SK-N-SH (cell line): ENCODE data around the gene MKS1. TPM values are rescaled to one million over a fixed set of nuclear protein-coding genes. Genes with fewer than 3 reads are reported as not detected.

Experiments used
- CTCF ChIA-PET: fragments of 300-600, 350-600 bp; formaldehyde crosslinking; extraction: SDS; loops from one replicate; lab custom pipeline; 2021; lab: Yijun Ruan, JAX
- POLR2A ChIA-PET: fragments of 350-600 bp; sonication (Branson Sonifier 250); formaldehyde crosslinking; extraction: SDS; loops from one replicate; lab custom pipeline; 2020; ENCODE audit warnings: antibody characterized with exemption, inconsistent platforms; lab: Yijun Ruan, JAX
- DNase-seq: peaks from one replicate; pipeline ENCODE4 v3.0.0; 2012
- H2AFZ ChIP-seq: fragments of 200-600 bp; sonication (generic); 2 replicates; pipeline ENCODE4 v1.8.1; 2016; ENCODE audit warnings: antibody characterized with exemption, mild to moderate bottlenecking, low read depth
- H3F3A ChIP-seq: fragments of 200-600 bp; sonication (generic); replicated peaks from 2 replicates; pipeline ENCODE3; 2016; ENCODE audit warnings: antibody characterized with exemption, mild to moderate bottlenecking; ENCODE audit not compliant: insufficient read depth
- H3K27ac ChIP-seq, 2 experiments: fragments of 200-500 bp in 1 of 2; fragments of 200-600 bp in 1 of 2; sonication (Bioruptor generic) in 1 of 2; sonication (generic), shearing (Covaris generic) in 1 of 2; 2 replicates each; pipeline versions ENCODE4 v1.5.1 to v1.6.1; 2014 to 2016; ENCODE audit warnings: low read depth in 2 of 2, inconsistent platforms in 1 of 2, low read length in 1 of 2, mild to moderate bottlenecking in 1 of 2, mixed read lengths in 1 of 2
- H3K27me3 ChIP-seq: fragments of 200-600 bp; sonication (generic), shearing (Covaris generic); 2 replicates; pipeline ENCODE4 v1.6.1; 2016; ENCODE audit warnings: mixed run types; ENCODE audit not compliant: insufficient read depth
- H3K36me3 ChIP-seq, 2 experiments: fragments of 200-500 bp in 1 of 2; fragments of 200-600 bp in 1 of 2; sonication (Bioruptor generic) in 1 of 2; sonication (generic) in 1 of 2; replicated peaks in 1 of 2; 2 replicates each; pipeline versions ENCODE3 to v1.5.1; 2014 to 2016; ENCODE audit warnings: low read length in 1 of 2, mild to moderate bottlenecking in 1 of 2; ENCODE audit not compliant: insufficient read depth in 2 of 2, control insufficient read depth in 1 of 2
- H3K4me1 ChIP-seq, 2 experiments: fragments of 200-500 bp in 1 of 2; fragments of 200-600 bp in 1 of 2; sonication (Bioruptor generic) in 1 of 2; sonication (generic), shearing (Covaris generic) in 1 of 2; 2 replicates each; pipeline versions ENCODE4 v1.5.1 to v1.6.1; 2014 to 2016; ENCODE audit warnings: low read depth in 1 of 2, low read length in 1 of 2, mixed run types in 1 of 2; ENCODE audit not compliant: insufficient read depth in 2 of 2, control insufficient read depth in 1 of 2
- H3K4me2 ChIP-seq: fragments of 200-600 bp; sonication (generic), shearing (Covaris generic); 2 replicates; pipeline ENCODE4 v1.6.1; 2017; ENCODE audit warnings: mixed run types
- H3K4me3 ChIP-seq, 2 experiments: fragments of 200-500 bp in 1 of 2; fragments of 200-600 bp in 1 of 2; sonication (Bioruptor generic) in 1 of 2; sonication (generic), shearing (Covaris generic) in 1 of 2; 2 replicates each; pipeline versions ENCODE4 v1.5.1 to v1.8.1; 2014 to 2016; ENCODE audit warnings: low read depth in 2 of 2, inconsistent platforms in 1 of 2, low read length in 1 of 2, mild to moderate bottlenecking in 1 of 2, mixed read lengths in 1 of 2, moderate library complexity in 1 of 2
- H3K79me2 ChIP-seq: fragments of 200-600 bp; sonication (generic); 2 replicates; pipeline ENCODE4 v1.8.1; 2017; ENCODE audit warnings: mild to moderate bottlenecking; ENCODE audit not compliant: insufficient read depth
- H3K9ac ChIP-seq: fragments of 200-600 bp; sonication (generic); 2 replicates; pipeline ENCODE4 v1.6.1; 2017; ENCODE audit warnings: mixed run types
- H3K9me2 ChIP-seq: fragments of 200-600 bp; sonication (generic); 2 replicates; pipeline ENCODE4 v1.6.1; 2017; ENCODE audit warnings: mixed run types
- H3K9me3 ChIP-seq: fragments of 200-600 bp; sonication (generic); 2 replicates; pipeline ENCODE4 v1.6.1; 2017; ENCODE audit warnings: mixed run types, mild to moderate bottlenecking, moderate library complexity
- H4K20me1 ChIP-seq: fragments of 200-600 bp; sonication (generic); 2 replicates; pipeline ENCODE4 v1.6.1; 2017; ENCODE audit warnings: mild to moderate bottlenecking, mixed run types; ENCODE audit not compliant: insufficient read depth
- ELF1 ChIP-seq: IDR thresholded peaks from 2 replicates; pipeline ENCODE4 v1.4.0; 2012
- EP300 ChIP-seq, 2 experiments: IDR thresholded peaks; 2 replicates each; pipeline versions ENCODE4 v1.4.0 to v1.6.1; 2012; ENCODE audit warnings: borderline replicate concordance in 1 of 2, low read depth in 1 of 2, low read length in 1 of 2
- FOSL2 ChIP-seq: IDR thresholded peaks from 2 replicates; pipeline ENCODE4 v1.4.0; 2012; ENCODE audit warnings: low read depth, mild to moderate bottlenecking, moderate library complexity, borderline replicate concordance
- GABPA ChIP-seq: IDR thresholded peaks from 2 replicates; pipeline ENCODE4 v1.4.0; 2012; ENCODE audit warnings: low read depth, mild to moderate bottlenecking
- JUND ChIP-seq: IDR thresholded peaks from 2 replicates; pipeline ENCODE4 v1.4.0; 2012
- MEF2A ChIP-seq: IDR thresholded peaks from 2 replicates; pipeline ENCODE4 v1.4.0; 2012; ENCODE audit warnings: low read depth, borderline replicate concordance
- NFIC ChIP-seq: IDR thresholded peaks from 2 replicates; pipeline ENCODE4 v1.4.0; 2012; ENCODE audit warnings: borderline replicate concordance
- SMC3 ChIP-seq: IDR thresholded peaks from 2 replicates; pipeline ENCODE4 v1.6.1; 2012; ENCODE audit warnings: low read depth, low read length, improper control_type of control experiment
- TCF12 ChIP-seq: IDR thresholded peaks from 2 replicates; pipeline ENCODE4 v1.4.0; 2012
- WGBS: methylation state at CpG from one replicate; pipeline ENCODE4 v1.1.6; 2017; ENCODE audit warnings: low lambda C conversion rate; 5-methylcytosine and 5-hydroxymethylcytosine counted together
- polyA plus RNA-seq, 3 experiments: library from polyadenylated mRNA; depleted of rRNA; stranded (reverse); fragments of >200 nt; gene quantifications; 2 replicates each; pipeline ENCODE4 v1.2.3, GENCODE V29; 2012
- TF ChIP-seq, protein P1 (sequence below): IDR thresholded peaks from 2 replicates; pipeline ENCODE4 v1.4.0; 2012; ENCODE audit warnings: low read depth, borderline replicate concordance
- TF ChIP-seq, protein P2 (sequence below): IDR thresholded peaks from 2 replicates; pipeline ENCODE4 v1.4.0; 2012; ENCODE audit warnings: low read depth, borderline replicate concordance
- TF ChIP-seq, protein P3 (sequence below): fragments of 150-350 bp; IDR thresholded peaks from 2 replicates; pipeline ENCODE4 v1.6.1; 2016; ENCODE audit warnings: mild to moderate bottlenecking, low read depth, low read length
- TF ChIP-seq, protein P4 (sequence below): IDR thresholded peaks from 2 replicates; pipeline ENCODE4; 2012
- TF ChIP-seq, protein P5 (sequence below): fragments of 150-350 bp; IDR thresholded peaks from 2 replicates; pipeline ENCODE4 v1.6.1; 2017; ENCODE audit warnings: antibody characterized with exemption, low read length, low read depth, borderline replicate concordance
- TF ChIP-seq, protein P6 (sequence below): IDR thresholded peaks from 2 replicates; pipeline ENCODE4 v1.4.0; 2012; ENCODE audit warnings: low read depth

MKS1 gene
- polyA plus RNA-seq, 1 of the 3 experiments (the other 2 are of a cell fraction): 28.5 TPM

DNA sequence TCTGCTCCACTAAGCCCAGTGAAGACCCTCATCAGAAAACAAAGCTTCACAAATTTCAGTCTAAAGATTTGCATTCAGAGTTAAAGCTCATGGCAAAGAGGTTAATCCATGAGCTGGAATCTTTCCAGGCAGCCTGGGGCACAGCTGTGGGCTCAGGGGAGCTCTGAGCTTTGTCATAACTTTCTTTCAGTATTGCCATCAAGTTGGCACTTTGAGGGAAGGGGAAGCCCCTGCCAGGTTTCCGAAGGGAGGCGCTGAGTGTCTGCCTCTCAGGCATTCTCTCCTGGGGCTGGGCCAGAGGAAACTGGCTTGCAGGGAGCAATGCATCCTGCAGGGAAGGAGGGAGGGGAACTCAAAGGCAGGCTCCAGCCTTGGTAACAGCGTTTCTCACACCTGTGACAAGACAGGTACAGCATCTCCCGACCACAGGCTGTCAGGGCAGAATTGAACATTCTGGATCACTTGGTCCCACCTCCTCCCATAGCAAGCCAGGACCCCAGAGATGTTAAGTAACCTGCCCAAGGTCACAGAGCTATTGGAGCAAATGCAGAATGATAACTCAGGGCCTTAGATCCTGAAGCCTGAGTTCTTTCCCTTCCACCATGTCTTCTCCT lies 23.2 kb upstream of the MKS1 start:
- H3K27me3 ChIP-seq: peaks cover 96% of the 10 kb centered on the region
- 0% methylated on average over 4 of the region's 4 CpGs for WGBS
- POLR2A ChIA-PET: interaction anchor here (0.6 kb wide), 1 partner anchor 117 kb away, joined by 3 read pairs; no protein-coding TSS in a partner anchor

DNA sequence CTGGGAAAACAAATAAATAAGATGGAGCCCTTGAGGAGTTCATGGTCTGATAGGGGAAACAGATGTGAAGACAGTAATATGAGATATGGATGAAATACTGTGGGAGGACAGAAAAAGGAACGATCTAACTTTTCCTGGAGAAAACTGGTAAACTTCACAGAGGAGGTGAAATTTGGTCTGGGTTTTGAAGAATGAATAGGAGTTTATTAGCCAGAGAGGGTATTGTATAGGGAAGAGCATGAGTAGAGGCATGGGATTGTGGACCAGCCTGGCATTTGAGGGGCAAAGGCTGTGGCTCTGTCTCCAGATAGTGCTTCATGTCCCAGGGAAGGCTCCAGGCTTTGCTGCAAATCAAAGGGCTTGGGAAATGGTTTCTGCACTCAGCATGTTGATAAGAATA lies 20.9 kb upstream of the MKS1 start:
- no peaks in the 10 kb centered on the region for H3K9me3 ChIP-seq
- H3K27ac ChIP-seq: no peak overlapping the region
- no peaks in the 10 kb centered on the region for H3F3A ChIP-seq
- no peak overlapping the region for H3K9ac ChIP-seq
- CTCF ChIA-PET: no interaction called here
- no peaks in the 10 kb centered on the region for H3K4me1 ChIP-seq
- 2% methylated on average over 1 of the region's 1 CpG for WGBS
- no peak for TF ChIP-seq NFIC
- TF ChIP-seq GABPA: no peak
- no peak for TF ChIP-seq JUND
- TF ChIP-seq, protein P1, sequence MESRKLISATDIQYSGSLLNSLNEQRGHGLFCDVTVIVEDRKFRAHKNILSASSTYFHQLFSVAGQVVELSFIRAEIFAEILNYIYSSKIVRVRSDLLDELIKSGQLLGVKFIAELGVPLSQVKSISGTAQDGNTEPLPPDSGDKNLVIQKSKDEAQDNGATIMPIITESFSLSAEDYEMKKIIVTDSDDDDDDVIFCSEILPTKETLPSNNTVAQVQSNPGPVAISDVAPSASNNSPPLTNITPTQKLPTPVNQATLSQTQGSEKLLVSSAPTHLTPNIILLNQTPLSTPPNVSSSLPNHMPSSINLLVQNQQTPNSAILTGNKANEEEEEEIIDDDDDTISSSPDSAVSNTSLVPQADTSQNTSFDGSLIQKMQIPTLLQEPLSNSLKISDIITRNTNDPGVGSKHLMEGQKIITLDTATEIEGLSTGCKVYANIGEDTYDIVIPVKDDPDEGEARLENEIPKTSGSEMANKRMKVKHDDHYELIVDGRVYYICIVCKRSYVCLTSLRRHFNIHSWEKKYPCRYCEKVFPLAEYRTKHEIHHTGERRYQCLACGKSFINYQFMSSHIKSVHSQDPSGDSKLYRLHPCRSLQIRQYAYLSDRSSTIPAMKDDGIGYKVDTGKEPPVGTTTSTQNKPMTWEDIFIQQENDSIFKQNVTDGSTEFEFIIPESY: no peak
- TF ChIP-seq, protein P2, sequence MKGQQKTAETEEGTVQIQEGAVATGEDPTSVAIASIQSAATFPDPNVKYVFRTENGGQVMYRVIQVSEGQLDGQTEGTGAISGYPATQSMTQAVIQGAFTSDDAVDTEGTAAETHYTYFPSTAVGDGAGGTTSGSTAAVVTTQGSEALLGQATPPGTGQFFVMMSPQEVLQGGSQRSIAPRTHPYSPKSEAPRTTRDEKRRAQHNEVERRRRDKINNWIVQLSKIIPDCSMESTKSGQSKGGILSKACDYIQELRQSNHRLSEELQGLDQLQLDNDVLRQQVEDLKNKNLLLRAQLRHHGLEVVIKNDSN: no peak
- TF ChIP-seq, protein P3, sequence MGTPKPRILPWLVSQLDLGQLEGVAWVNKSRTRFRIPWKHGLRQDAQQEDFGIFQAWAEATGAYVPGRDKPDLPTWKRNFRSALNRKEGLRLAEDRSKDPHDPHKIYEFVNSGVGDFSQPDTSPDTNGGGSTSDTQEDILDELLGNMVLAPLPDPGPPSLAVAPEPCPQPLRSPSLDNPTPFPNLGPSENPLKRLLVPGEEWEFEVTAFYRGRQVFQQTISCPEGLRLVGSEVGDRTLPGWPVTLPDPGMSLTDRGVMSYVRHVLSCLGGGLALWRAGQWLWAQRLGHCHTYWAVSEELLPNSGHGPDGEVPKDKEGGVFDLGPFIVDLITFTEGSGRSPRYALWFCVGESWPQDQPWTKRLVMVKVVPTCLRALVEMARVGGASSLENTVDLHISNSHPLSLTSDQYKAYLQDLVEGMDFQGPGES: no peak
- TF ChIP-seq, protein P4, sequence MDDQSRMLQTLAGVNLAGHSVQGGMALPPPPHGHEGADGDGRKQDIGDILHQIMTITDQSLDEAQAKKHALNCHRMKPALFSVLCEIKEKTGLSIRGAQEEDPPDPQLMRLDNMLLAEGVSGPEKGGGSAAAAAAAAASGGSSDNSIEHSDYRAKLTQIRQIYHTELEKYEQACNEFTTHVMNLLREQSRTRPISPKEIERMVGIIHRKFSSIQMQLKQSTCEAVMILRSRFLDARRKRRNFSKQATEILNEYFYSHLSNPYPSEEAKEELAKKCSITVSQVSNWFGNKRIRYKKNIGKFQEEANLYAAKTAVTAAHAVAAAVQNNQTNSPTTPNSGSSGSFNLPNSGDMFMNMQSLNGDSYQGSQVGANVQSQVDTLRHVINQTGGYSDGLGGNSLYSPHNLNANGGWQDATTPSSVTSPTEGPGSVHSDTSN: no peak
- TF ChIP-seq MEF2A: no peak
- TF ChIP-seq, protein P5, sequence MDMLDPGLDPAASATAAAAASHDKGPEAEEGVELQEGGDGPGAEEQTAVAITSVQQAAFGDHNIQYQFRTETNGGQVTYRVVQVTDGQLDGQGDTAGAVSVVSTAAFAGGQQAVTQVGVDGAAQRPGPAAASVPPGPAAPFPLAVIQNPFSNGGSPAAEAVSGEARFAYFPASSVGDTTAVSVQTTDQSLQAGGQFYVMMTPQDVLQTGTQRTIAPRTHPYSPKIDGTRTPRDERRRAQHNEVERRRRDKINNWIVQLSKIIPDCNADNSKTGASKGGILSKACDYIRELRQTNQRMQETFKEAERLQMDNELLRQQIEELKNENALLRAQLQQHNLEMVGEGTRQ: no peak
- TF ChIP-seq EP300 (IDR thresholded peaks at IDR 0.05; ENCODE audit: borderline replicate concordance in 1 of 2, low read depth in 1 of 2, low read length in 1 of 2): no peak
- TF ChIP-seq SMC3: no peak
- TF ChIP-seq, protein P6, sequence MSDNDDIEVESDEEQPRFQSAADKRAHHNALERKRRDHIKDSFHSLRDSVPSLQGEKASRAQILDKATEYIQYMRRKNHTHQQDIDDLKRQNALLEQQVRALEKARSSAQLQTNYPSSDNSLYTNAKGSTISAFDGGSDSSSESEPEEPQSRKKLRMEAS: no peak
- no peak for TF ChIP-seq TCF12
- no peak for TF ChIP-seq FOSL2
- TF ChIP-seq ELF1: no peak
- no peak overlapping the region for H2AFZ ChIP-seq
- H3K9me2 ChIP-seq: no peaks in the 10 kb centered on the region
- no peaks in the 10 kb centered on the region for H3K36me3 ChIP-seq
- POLR2A ChIA-PET: no interaction called here
- no peak for DNase-seq
- no peak overlapping the region for H3K4me3 ChIP-seq
- peaks cover 96% of the 10 kb centered on the region for H3K27me3 ChIP-seq
- H4K20me1 ChIP-seq: no peaks in the 10 kb centered on the region
- no peak overlapping the region for H3K4me2 ChIP-seq
- no peaks in the 10 kb centered on the region for H3K79me2 ChIP-seq

More for the DNA sequence above, 23.2 kb upstream of the MKS1 start:
- Histone ChIP-seq H3K9me3 (no peaks in the 10 kb centered on the region), H3K36me3 (no peaks in the 10 kb centered on the region), H2AFZ (no peak overlapping the region), H3K4me2 (no peak overlapping the region), H3K79me2 (no peaks in the 10 kb centered on the region), H3K27ac (no peak overlapping the region), H3K4me1 (no peaks in the 10 kb centered on the region), H3K9me2 (no peaks in the 10 kb centered on the region), H3F3A (no peaks in the 10 kb centered on the region)
- no peak for DNase-seq
- CTCF ChIA-PET: interaction anchor here (0.7 to 1.8 kb wide), 6 partner anchors 8 to 176 kb away, joined by 3 to 12 read pairs (median 3); no protein-coding TSS in a partner anchor
- no peak for TF ChIP-seq TCF12
- TF ChIP-seq, all 33 proteins: peak for 0
- no peaks in the 10 kb centered on the region for H4K20me1 ChIP-seq
- no peak overlapping the region for H3K4me3 ChIP-seq
- H3K9ac ChIP-seq: no peak overlapping the region
